CD4-positive, alpha-beta T cell treated with Interleukin-4 for 1 hour (primary cell): ENCODE data around the gene DYNC1H1.

Experiments used
- DNase-seq, 2 donors: peaks; one replicate each; pipeline ENCODE4 v3.0.0-alpha.2; 2020 to 2022

Gene DYNC1H1

GRCh38 chr14:102005336-102005735 lies 41.0 kb downstream of the DYNC1H1 start:
- no peak for DNase-seq

- no peak for DNase-seq
Measured at GRCh38 chr14:102007916-102008418, 43.6 kb downstream of the DYNC1H1 start.

GRCh38 chr14:102008891-102009290 lies 44.5 kb downstream of the DYNC1H1 start:
- no peak for DNase-seq

GRCh38 chr14:102011631-102012030 lies 47.3 kb downstream of the DYNC1H1 start:
- DNase-seq = no peak

- no peak for DNase-seq
Measured at GRCh38 chr14:102012336-102012735, 48.0 kb downstream of the DYNC1H1 start.

GRCh38 chr14:102013669-102014200 lies 49.4 kb downstream of the DYNC1H1 start:
- no peak for DNase-seq

- DNase-seq = no peak
Measured at GRCh38 chr14:102015045-102015685, 50.8 kb downstream of the DYNC1H1 start.

GRCh38 chr14:102015771-102016170 lies 51.4 kb downstream of the DYNC1H1 start:
- no peak for DNase-seq

- DNase-seq = no peak
Measured at GRCh38 chr14:102016420-102017090, 52.2 kb downstream of the DYNC1H1 start.

- DNase-seq = no peak
Measured at GRCh38 chr14:102018251-102018650, 53.9 kb downstream of the DYNC1H1 start.

- DNase-seq = no peak
Measured at GRCh38 chr14:102019006-102019540, 54.7 kb downstream of the DYNC1H1 start.

- peak; percentile 13 to 23 for DNase-seq
Measured at GRCh38 chr14:102020058-102020971, 55.9 kb downstream of the DYNC1H1 start.

GRCh38 chr14:102026934-102027333 lies 62.6 kb downstream of the DYNC1H1 start:
- DNase-seq = no peak

GRCh38 chr14:102027951-102028350 lies 63.6 kb downstream of the DYNC1H1 start:
- no peak for DNase-seq

- no peak for DNase-seq
Measured at GRCh38 chr14:102028733-102029132, 64.4 kb downstream of the DYNC1H1 start.

- no peak for DNase-seq
Measured at GRCh38 chr14:102029956-102030355, 65.6 kb downstream of the DYNC1H1 start.

GRCh38 chr14:102033241-102033640 lies 68.9 kb downstream of the DYNC1H1 start:
- no peak for DNase-seq

- DNase-seq = no peak
Measured at GRCh38 chr14:102034301-102034700, 69.9 kb downstream of the DYNC1H1 start.

GRCh38 chr14:102035914-102036313 lies 71.5 kb downstream of the DYNC1H1 start:
- no peak for DNase-seq

- DNase-seq = no peak
Measured at GRCh38 chr14:102037686-102038085, 73.3 kb downstream of the DYNC1H1 start.

GRCh38 chr14:102039157-102039556 lies 74.8 kb downstream of the DYNC1H1 start:
- DNase-seq = no peak

- DNase-seq = no peak
Measured at GRCh38 chr14:102040153-102040552, 75.8 kb downstream of the DYNC1H1 start.

GRCh38 chr14:102042699-102043098 lies 78.3 kb downstream of the DYNC1H1 start:
- DNase-seq = no peak
